K562 (cell line): Measurements from ENCODE around the gene PDLIM7. TPM values are rescaled to one million over a fixed set of nuclear protein-coding genes. Genes with fewer than 3 reads are reported as not detected.

Experiments
- ATAC-seq: fragments of 200-7000 bp; cut with Tn5 transposase; 3 replicates; pipeline ENCODE4 v1.9.1; 2020; ENCODE audit warnings: moderate library complexity
- BruUV-seq: library from RNA; stranded (reverse); fragments of 400-500 nt; replicated peaks from 2 replicates; lab custom pipeline; 2021; lab: Mats Ljungman, UMichigan
- CTCF ChIA-PET: fragments of 300-600 bp; formaldehyde crosslinking; extraction: SDS; loops from one replicate; lab custom pipeline; 2021; ENCODE audit warnings: low intra/inter-chr PET ratio; lab: Yijun Ruan, JAX
- POLR2A ChIA-PET: fragments of 300-600, 350-650 bp; sonication (Branson Sonifier 250); formaldehyde crosslinking; extraction: SDS; loops from one replicate; lab custom pipeline; 2021; ENCODE audit warnings: antibody characterized with exemption, inconsistent platforms; lab: Yijun Ruan, JAX
- DNase-seq, 4 experiments: peaks; one replicate each; pipeline versions ENCODE4 v3.0.0 to v3.0.0-alpha.2; 2011 to 2018; ENCODE audit warnings: low spot score in 3 of 4, mixed read lengths in 3 of 4; ENCODE audit errors: extremely low read depth in 1 of 4
- FAIRE-seq: peaks from 2 replicates; lab custom pipeline; 2011; peaks lifted over from hg19 to GRCh38; lab: Jason Lieb, UNC
- H2AFZ ChIP-seq: 2 replicates; pipeline ENCODE4 v1.6.0; 2011; ENCODE audit warnings: low read depth, low read length, control low read depth, inconsistent platforms
- H3K27ac ChIP-seq: fragments of 200-600 bp; 3 replicates; pipeline ENCODE4 v1.8.0; 2011; ENCODE audit warnings: low read depth, mild to moderate bottlenecking, control low read depth, inconsistent platforms, low read length, moderate library complexity, mixed read lengths; ENCODE audit errors: extremely low read depth
- H3K27me3 ChIP-seq, 2 experiments: fragments of 300-600 bp in 1 of 2; 2 replicates in 1 of 2; 3 replicates in 1 of 2; pipeline versions ENCODE4 v1.6.0 to v1.8.0; 2011; ENCODE audit warnings: inconsistent platforms in 2 of 2, low read length in 2 of 2, mild to moderate bottlenecking in 1 of 2, mixed read lengths in 1 of 2, moderate library complexity in 1 of 2; ENCODE audit not compliant: control insufficient read depth in 2 of 2, insufficient read depth in 2 of 2
- H3K36me3 ChIP-seq: fragments of 300-600 bp; 3 replicates; pipeline ENCODE4 v1.8.0; 2011; ENCODE audit warnings: mild to moderate bottlenecking, low read length, inconsistent platforms; ENCODE audit not compliant: control insufficient read depth, insufficient read depth
- H3K4me1 ChIP-seq, 2 experiments: fragments of 200-600 bp in 1 of 2; replicated peaks in 1 of 2; 2 replicates in 1 of 2; 3 replicates in 1 of 2; pipeline versions ENCODE4 v1.5.1 to v1.8.0; 2011; ENCODE audit warnings: inconsistent platforms in 2 of 2, low read length in 2 of 2, mild to moderate bottlenecking in 1 of 2, mixed read lengths in 1 of 2, moderate library complexity in 1 of 2; ENCODE audit not compliant: control insufficient read depth in 2 of 2, insufficient read depth in 2 of 2
- H3K4me2 ChIP-seq: 2 replicates; pipeline ENCODE4 v1.6.1; 2011; ENCODE audit warnings: low read length, control low read depth, inconsistent platforms, mixed read lengths; ENCODE audit not compliant: insufficient read depth
- H3K4me3 ChIP-seq: fragments of 200-600 bp; sonication (generic), shearing (Covaris generic); 2 replicates; pipeline ENCODE4 v1.5.1; 2016; ENCODE audit warnings: control low read depth, inconsistent platforms
- H3K79me2 ChIP-seq: fragments of 200-600 bp; 3 replicates; pipeline ENCODE4 v1.8.0; 2011; ENCODE audit warnings: low read length, inconsistent platforms; ENCODE audit not compliant: control insufficient read depth, insufficient read depth
- H3K9ac ChIP-seq, 2 experiments: 2 replicates each; pipeline versions ENCODE4 v1.6.0 to v1.6.1; 2011; ENCODE audit warnings: low read depth in 2 of 2, low read length in 2 of 2, control low read depth in 1 of 2, inconsistent platforms in 1 of 2, mild to moderate bottlenecking in 1 of 2, mixed read lengths in 1 of 2; ENCODE audit not compliant: insufficient read depth in 1 of 2
- H3K9me1 ChIP-seq: one replicate; pipeline ENCODE4 v1.6.0; 2011; ENCODE audit warnings: inconsistent platforms, mild to moderate bottlenecking, low read length, moderate library complexity; ENCODE audit not compliant: control insufficient read depth, insufficient read depth
- H3K9me3 ChIP-seq: replicated peaks from 2 replicates; pipeline ENCODE4 v1.5.1; 2011; ENCODE audit warnings: low read depth, low read length, inconsistent platforms; ENCODE audit not compliant: control insufficient read depth, insufficient read depth
- H4K20me1 ChIP-seq: replicated peaks from 2 replicates; pipeline ENCODE4 v1.6.1; 2011; ENCODE audit warnings: low read length, inconsistent platforms, mixed read lengths; ENCODE audit not compliant: control insufficient read depth, insufficient read depth
- CEBPG ChIP-seq, 3 experiments: fragments of 200-800 bp in 1 of 3; sonication (Bioruptor generic) in 1 of 3; sonication (generic) in 1 of 3; formaldehyde crosslinking in 1 of 3; IDR thresholded peaks in 2 of 3; conservative IDR thresholded peaks in 1 of 3; 2 replicates each; pipeline versions ENCODE4 v1.6.1 to v1.8.0; 2016 to 2022; ENCODE audit warnings: missing compliant biosample characterization in 2 of 3, missing genetic modification characterization in 2 of 3, mild to moderate bottlenecking in 1 of 3, missing genetic modification reagents in 1 of 3
- CREB3L1 ChIP-seq: fragments of 450-650 bp; IDR thresholded peaks from 2 replicates; pipeline ENCODE4 v1.6.1; 2014; ENCODE audit warnings: low read depth, mild to moderate bottlenecking, moderate library complexity, borderline replicate concordance
- ID3 ChIP-seq, 2 experiments: fragments of 250-450 bp in 1 of 2; fragments of 450-650 bp in 1 of 2; sonication (Bioruptor Pico) in 1 of 2; IDR thresholded peaks; 2 replicates each; pipeline versions ENCODE4 v1.6.1 to v1.8.0; 2016 to 2021; ENCODE audit warnings: mild to moderate bottlenecking in 2 of 2, moderate library complexity in 2 of 2, missing compliant biosample characterization in 1 of 2, missing genetic modification characterization in 1 of 2
- MCM3 ChIP-seq: fragments of 450-650 bp; IDR thresholded peaks from 2 replicates; pipeline ENCODE4 v1.6.1; 2016
- MCM5 ChIP-seq: fragments of 450-650 bp; IDR thresholded peaks from 2 replicates; pipeline ENCODE4 v1.6.1; 2016; ENCODE audit warnings: low read depth
- ZBTB11 ChIP-seq, 3 experiments: fragments of 200-800 bp in 1 of 3; fragments of 250-450 bp in 1 of 3; fragments of 450-650 bp in 1 of 3; sonication (Bioruptor Pico) in 1 of 3; sonication (Bioruptor generic) in 1 of 3; formaldehyde crosslinking in 1 of 3; IDR thresholded peaks; 2 replicates each; pipeline versions ENCODE4 v1.6.1 to v1.8.0; 2016 to 2022; ENCODE audit warnings: mild to moderate bottlenecking in 2 of 3, missing genetic modification characterization in 2 of 3, missing compliant biosample characterization in 1 of 3, moderate library complexity in 1 of 3
- WGBS: fragments of 100-300 bp; shearing (Covaris generic); methylation state at CpG from one replicate; pipeline ENCODE4 v1.1.6; 2016; ENCODE audit warnings: low coverage, mixed read lengths; ENCODE audit not compliant: insufficient coverage; ENCODE audit errors: missing lambda C conversion rate; 5-methylcytosine and 5-hydroxymethylcytosine counted together
- in situ Hi-C: fragments of 300-500 bp; cut with MboI; formaldehyde crosslinking; loops from 4 replicates; pipeline ENCODE4 v1.15.0; 2018; ENCODE audit warnings: inconsistent platforms, mixed read lengths
- intact Hi-C: fragments of 100-400 bp; cut with micrococcal nuclease; formaldehyde crosslinking; loops from 2 replicates; pipeline ENCODE4 v1.14.2; 2022
- polyA plus RNA-seq, 8 experiments: library from polyadenylated mRNA; depleted of rRNA in 4 of 8; stranded (reverse) in 5 of 8; unstranded in 3 of 8; fragments of >200 nt; fragmentation: Nextera tagmentation in 2 of 8; fragmentation: Illumina TruSeq in 1 of 8; extraction: Ambion mirVana in 2 of 8; extraction: Trizol in 1 of 8; gene quantifications; 2 replicates each; pipeline versions ENCODE4 v1.2.1 to v1.2.3, GENCODE V29; 2011 to 2014; ENCODE audit warnings: inconsistent platforms in 1 of 8, missing spikeins in 1 of 8
- total RNA-seq, 7 experiments: library from RNA; depleted of rRNA in 6 of 7; stranded (reverse); fragments of >200 nt in 6 of 7; fragmentation: Illumina TruSeq in 2 of 7; extraction: Trizol in 2 of 7; gene quantifications; 2 replicates each; pipeline versions ENCODE4 v1.2.1 to v1.2.3, GENCODE V29; 2011 to 2021; ENCODE audit warnings: low replicate concordance in 1 of 7

PDLIM7 gene
- total and polyA plus RNA-seq, 9 of the 15 experiments (the other 6 are each of a cell fraction or from before 2014, with no cell fraction given), result 2.1 to 124 (median 32.6) TPM

- no peak for TF ChIP-seq ID3 (CRISPR knock-in tag; IDR thresholded peaks at IDR 0.05)
- no peak for TF ChIP-seq ID3 (tag; IDR thresholded peaks at IDR 0.05)
- no peak for TF ChIP-seq CREB3L1
- TF ChIP-seq MCM5, result no peak
These were observed 32.1 kb upstream of the PDLIM7 start (continued) for GRCh38 chr5:177529247-177530203.

GRCh38 chr5:177528631-177529030 lies 31.2 kb upstream of the PDLIM7 start:
- Histone ChIP-seq H3K9me3 (no peaks in the 10 kb centered on the region), H4K20me1 (peaks cover 17% of the 10 kb centered on the region), H3K36me3 (peaks cover 91% of the 10 kb centered on the region), H3K9ac (peak overlapping the region in 1 of 2 experiments; percentile 49; a peak in 2 of 4 replicates), H3K4me1 (peaks cover 24 to 39% of the 10 kb centered on the region in 2 experiments), H3K79me2 (no peaks in the 10 kb centered on the region), H3K9me1 (peaks cover 3% of the 10 kb centered on the region), H3K4me2 (no peak overlapping the region), H2AFZ (no peak overlapping the region), H3K27ac (peak overlapping the region; percentile 9; the same call in 1 of the 3 replicates), H3K4me3 (no peak overlapping the region), H3K27me3 (no peaks in the 10 kb centered on the region)
- WGBS, result 94% methylated on average over 7 of the region's 10 CpGs
- no TSS peak for BruUV-seq
- POLR2A ChIA-PET, result interaction anchor here (0.7 to 4.9 kb wide), 4 partner anchors 12 to 662 kb away, joined by 3 to 28 read pairs (median 8); partner anchors contain the start of gene DDX41
- FAIRE-seq (no peak), ATAC-seq (no peak), DNase-seq (no peak)
- TF ChIP-seq MCM3 (no peak), ZBTB11 (CRISPR knock-in tag; IDR thresholded peaks at IDR 0.05) (no peak), CEBPG (CRISPR knock-in tag; IDR thresholded peaks at IDR 0.05) (no peak), CEBPG (tag; conservative IDR thresholded peaks at IDR 0.05 in 1 of 2, IDR thresholded peaks at IDR 0.05 in 1 of 2) (no peak)
- intact Hi-C loops, result no loop called here
- in situ Hi-C loops, result no loop called here
- CTCF ChIA-PET, result no interaction called here
